ENCODE results near the gene BCL2L13.

BCL2L13 gene

DNA sequence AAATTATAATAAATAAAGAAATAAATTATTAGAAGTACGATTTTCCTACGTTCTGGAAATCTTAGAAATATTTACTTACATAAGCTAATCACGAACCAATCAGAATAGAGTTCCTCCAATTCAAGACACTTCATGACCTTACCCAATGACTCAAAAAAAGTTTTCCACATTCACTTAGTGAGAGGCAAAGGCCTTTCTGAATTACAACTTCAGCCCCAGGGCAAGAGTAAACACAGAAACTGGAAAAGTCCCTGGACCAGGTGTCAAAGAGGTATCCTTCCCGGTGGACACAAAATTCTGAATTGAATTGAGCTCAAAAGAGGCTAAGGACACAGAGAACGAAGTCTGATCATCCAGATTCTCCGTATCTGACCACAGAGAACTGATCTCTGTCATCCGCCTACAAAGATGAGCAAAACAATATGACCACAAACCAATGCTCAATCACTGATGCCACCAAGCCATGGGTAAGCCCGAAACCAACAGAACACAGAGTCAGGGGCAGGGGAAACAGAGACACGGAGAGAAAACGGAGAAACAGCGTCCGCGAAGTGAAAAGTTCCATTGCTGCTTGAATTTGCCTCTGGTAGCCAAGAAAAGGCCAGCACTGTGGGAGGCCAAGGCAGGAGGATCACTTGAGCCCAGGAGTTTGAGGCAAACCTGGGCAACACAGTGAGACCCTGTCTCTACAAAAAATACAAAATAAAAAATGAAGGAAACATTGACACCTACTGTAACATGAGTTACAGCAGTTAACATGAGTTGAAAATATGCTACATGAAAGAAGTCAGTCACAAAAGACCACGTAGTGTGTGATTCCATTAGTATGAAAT, 128.9 kb downstream of the BCL2L13 start:
- no peak for DNase-seq

- no peak for DNase-seq
Measured at GRCh38 chr22:17769013-17769715, 130.6 kb downstream of the BCL2L13 start.

DNA sequence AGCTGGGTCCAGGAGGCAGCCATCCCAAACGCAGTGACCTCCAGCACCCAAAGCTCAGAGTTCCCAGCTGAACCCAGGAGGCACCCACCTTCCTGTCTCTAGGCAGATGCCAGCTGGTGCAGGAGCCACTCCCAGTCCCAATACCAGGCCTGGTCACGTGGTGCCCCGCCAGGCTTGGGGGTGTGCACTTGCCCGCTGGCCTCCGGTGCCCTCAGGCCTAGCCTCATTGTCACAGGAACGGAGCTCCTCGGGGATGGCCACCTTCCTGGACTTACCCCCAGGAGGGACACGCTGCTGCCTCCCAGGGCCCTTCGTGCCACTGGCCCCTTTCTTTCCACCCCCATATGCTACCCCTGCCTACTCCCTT, 131.1 kb downstream of the BCL2L13 start:
- no peak for DNase-seq

GRCh38 chr22:17770180-17771077, 131.9 kb downstream of the BCL2L13 start:
- no peak for DNase-seq

- peak; percentile 39 for DNase-seq
Measured at GRCh38 chr22:17772249-17772957, 133.8 kb downstream of the BCL2L13 start.

GRCh38 chr22:17772958-17773605, 134.5 kb downstream of the BCL2L13 start:
- DNase-seq: peak; percentile 69

DNA sequence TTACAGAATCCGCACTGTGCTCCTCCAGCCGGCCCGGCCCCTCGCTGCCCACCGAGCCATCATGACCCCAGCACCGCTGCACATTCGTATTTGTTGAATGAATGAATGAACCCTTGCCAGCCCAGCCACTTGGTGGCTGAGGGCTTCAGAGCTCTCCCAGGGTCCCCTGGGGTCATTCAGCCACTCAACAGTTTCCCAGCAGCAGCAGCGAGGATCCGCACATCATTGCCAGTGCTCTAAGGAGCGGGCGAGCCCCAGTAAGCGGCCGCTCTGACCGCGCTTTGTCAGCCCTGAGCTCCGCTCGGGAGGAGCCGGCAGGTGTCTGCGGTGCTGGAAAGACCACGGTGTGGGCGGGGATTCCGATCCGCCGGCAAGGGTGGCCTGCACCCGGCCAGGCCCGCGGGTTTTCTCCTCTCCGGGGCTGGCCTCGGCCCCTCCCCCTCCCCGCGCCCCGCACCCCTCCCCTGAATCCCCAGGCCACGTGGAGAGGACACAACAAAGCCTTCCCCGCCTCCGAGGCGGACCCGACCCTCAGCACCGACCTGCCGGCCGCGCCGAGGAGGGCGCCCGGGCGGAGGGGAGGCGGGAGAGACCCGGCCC, 135.1 kb downstream of the BCL2L13 start:
- peak; percentile 35 for DNase-seq

DNA sequence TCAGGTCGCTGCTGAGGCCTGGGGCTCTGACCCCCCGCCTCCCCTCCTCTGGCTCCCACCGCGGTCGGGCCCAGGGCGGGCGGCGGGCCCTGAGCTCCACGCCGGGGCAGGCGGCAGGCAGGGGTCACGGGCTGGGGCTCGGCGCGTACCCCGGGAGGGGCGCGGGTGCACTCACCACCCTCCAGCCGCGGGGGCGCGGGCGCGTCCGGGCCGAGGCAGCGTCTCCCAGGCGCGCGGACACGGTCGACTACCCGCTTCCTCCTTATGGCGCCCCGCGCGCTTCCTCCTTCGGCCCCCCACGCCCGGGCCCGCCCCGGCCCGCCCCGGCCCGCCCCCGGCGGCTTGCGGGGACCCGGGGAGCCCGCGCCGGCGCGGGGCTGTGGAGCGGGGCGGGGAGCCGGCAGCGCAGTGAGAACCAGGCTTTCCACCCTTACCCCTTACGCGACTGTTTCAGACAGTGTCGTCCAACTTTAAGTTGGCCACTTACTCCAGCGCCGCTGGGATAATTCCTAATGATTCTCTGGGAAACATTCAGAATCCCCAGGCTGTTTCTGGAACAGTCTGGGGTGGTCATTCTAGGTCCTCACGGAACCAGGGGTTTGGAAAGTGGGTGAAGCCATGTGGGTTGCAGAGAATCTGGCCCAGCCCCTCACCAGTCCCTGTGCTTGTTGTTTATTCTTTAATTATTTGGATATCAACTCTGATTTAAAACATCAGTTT, 135.8 kb downstream of the BCL2L13 start, which contains the start of gene BID:
Gene BID, minus strand, starts transcription at position 264 of the 720 bp plus-strand sequence. CDS start 24,353 bp downstream, outside the sequence.
- peak; percentile 32 for DNase-seq

- no peak for DNase-seq
Measured at GRCh38 chr22:17774926-17775685, 136.5 kb downstream of the BCL2L13 start.

DNA sequence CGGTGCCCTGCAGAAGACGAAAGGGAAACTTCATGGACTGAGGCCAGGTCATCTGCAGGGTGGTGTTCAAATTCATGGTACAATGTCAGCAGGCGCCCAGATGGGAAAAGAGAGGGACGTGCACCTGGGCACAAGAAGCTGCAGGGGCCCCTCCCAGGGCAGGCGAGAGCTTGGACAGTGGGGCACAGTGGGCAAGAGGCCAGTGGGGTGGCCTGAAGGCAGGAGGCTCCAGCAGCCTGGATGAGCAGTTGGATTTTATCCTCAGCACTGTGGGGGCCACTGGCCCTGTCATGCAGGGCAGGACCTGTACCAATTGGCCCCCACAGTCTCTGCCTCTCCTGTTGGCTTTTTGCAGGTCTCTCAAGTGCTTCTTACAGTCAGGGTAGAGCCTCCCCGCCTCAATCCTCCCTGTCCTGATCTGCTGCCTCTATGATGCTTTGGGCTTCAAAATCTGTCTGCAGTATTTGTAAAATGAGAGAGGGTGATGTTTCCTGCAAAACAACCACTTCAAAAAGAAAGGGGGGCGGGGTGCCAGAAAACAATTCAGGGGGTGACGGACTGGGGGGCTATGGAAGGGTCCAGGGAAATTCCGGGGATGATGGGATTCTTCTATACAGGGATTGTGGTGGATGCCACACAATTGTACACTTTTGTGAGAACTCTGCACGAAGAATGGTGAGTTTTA, 137.4 kb downstream of the BCL2L13 start:
- DNase-seq: no peak

GRCh38 chr22:17777005-17777716, 138.6 kb downstream of the BCL2L13 start:
- no peak for DNase-seq

DNA sequence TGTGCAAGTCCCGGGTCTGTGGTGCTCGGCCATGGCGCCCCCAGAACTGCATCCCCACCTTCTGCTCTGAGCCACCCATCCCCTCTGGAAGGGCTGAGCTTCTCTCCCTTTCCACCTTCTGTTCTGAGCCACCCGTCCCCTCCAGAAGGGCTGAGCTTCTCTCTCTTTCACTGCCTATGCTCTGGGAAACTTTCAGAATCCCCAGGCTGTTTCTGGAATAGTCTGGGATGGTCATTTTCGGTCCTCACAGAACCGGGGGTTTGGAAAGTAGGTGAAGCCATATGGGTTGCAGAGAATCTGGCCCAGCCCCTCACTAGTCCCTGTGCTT, 139.1 kb downstream of the BCL2L13 start:
- no peak for DNase-seq

GRCh38 chr22:17778412-17778976, 139.9 kb downstream of the BCL2L13 start:
- DNase-seq: no peak

DNA sequence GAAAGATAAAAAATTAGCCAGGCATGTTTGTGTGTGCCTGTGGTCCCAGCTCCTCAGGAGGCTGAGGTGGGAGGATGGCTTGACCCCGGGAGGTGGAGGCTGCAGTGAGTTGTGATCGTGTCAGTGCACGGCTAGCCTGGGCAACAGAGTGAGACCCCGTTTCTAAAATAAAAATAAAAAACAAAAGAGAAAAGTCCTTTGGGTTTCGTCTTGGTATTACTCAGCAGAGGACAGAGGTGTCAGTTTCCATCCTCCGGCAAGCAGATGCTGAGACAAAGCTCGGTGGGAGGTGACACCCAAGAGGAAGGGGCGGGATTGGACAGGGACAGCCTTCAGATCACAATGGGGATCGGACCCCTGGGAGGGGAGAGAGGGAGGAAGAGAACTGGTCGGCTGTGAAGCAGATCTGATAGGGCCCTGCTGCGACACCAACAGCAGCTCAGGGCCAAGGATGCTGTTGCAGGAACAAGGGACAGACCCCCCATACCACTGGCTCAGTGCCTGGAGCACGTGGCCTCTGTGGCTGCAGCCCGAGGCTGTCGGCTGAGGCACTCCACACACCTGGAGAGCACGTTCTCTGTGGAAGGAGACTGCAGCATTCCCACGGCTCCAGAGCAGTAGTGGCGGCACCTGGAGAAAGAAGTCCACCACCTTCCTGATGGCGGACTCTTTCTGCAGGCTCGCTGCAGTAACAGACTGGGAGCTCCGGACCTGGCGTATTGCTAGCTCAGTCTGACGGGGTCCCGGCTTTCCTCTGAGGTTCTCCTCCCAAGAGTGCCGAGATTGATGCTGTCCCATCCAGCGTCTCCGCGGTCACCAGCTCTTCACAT, 140.9 kb downstream of the BCL2L13 start:
- no peak for DNase-seq

- no peak for DNase-seq
Measured at GRCh38 chr22:17780116-17780740, 141.7 kb downstream of the BCL2L13 start.

Measured in fibroblast of skin of right biceps (primary cell).